Measurements from ENCODE around the gene KCNMA1.

- TF ChIP-seq EZH2 (IDR thresholded peaks at IDR 0.05; ENCODE audit: low read length, unreplicated experiment): no peak
- no peak for TF ChIP-seq CTCF (conservative IDR thresholded peaks at IDR 0.05; ENCODE audit: low read depth, low read length)
Measured at GRCh38 chr10:77079592-77080300, 557.9 kb downstream of the KCNMA1 start.

All from PC-3 (cell line).